HEK293 (cell line): ENCODE measurements around the gene DNAJC13.

ENCODE experiments used
- CTCF ChIA-PET: fragments of 350-600 bp; formaldehyde crosslinking; extraction: SDS; loops from one replicate; lab custom pipeline; 2021; ENCODE audit warnings: antibody characterized with exemption; lab: Yijun Ruan, JAX
- POLR2A ChIA-PET: fragments of 300-600 bp; formaldehyde crosslinking; extraction: SDS; loops from one replicate; lab custom pipeline; 2020; ENCODE audit warnings: antibody characterized with exemption, inconsistent platforms; lab: Yijun Ruan, JAX
- H3K27ac ChIP-seq: fragments of 200-500 bp; sonication (Bioruptor generic); 2 replicates; pipeline ENCODE4 v1.5.1; 2014; ENCODE audit warnings: low read depth, low read length, control low read depth, inconsistent platforms; ENCODE audit errors: extremely low read depth
- H3K36me3 ChIP-seq, 2 experiments: fragments of 200-500 bp in 1 of 2; sonication (Bioruptor generic) in 1 of 2; 1 replicate in 1 of 2; 2 replicates in 1 of 2; pipeline ENCODE4 v1.5.1; 2014 to 2017; ENCODE audit warnings: inconsistent platforms in 2 of 2, low read length in 2 of 2; ENCODE audit not compliant: control insufficient read depth in 2 of 2, insufficient read depth in 1 of 2
- H3K4me1 ChIP-seq: fragments of 200-500 bp; sonication (Bioruptor generic); 2 replicates; pipeline ENCODE4 v1.5.1; 2014; ENCODE audit warnings: mild to moderate bottlenecking, low read length, inconsistent platforms; ENCODE audit not compliant: control insufficient read depth, insufficient read depth
- H3K4me3 ChIP-seq: 2 replicates; pipeline ENCODE4 v1.5.1; 2011; ENCODE audit warnings: low read depth, mild to moderate bottlenecking, control low read depth, low read length, moderate library complexity
- H3K9me3 ChIP-seq: fragments of 200-500 bp; sonication (Bioruptor generic); 2 replicates; pipeline ENCODE4 v1.5.1; 2014; ENCODE audit warnings: low read depth, low read length, inconsistent platforms; ENCODE audit not compliant: control insufficient read depth, insufficient read depth
- AEBP2 ChIP-seq: fragments of 450-650 bp; formaldehyde crosslinking; IDR thresholded peaks from 2 replicates; pipeline ENCODE4 v1.5.1; 2016; ENCODE audit warnings: missing biosample characterization, missing genetic modification characterization, borderline replicate concordance
- ATF2 ChIP-seq: fragments of 450-650 bp; formaldehyde crosslinking; IDR thresholded peaks from 2 replicates; pipeline ENCODE4 v1.5.1; 2016; ENCODE audit warnings: missing biosample characterization, missing genetic modification characterization, low read depth
- BCL11A ChIP-seq: fragments of 450-650 bp; formaldehyde crosslinking; IDR thresholded peaks from 2 replicates; pipeline ENCODE4 v1.5.1; 2016; ENCODE audit warnings: low read depth, missing biosample characterization, missing genetic modification characterization
- BCL6B ChIP-seq: fragments of 450-650 bp; formaldehyde crosslinking; IDR thresholded peaks from 2 replicates; pipeline ENCODE4 v1.5.1; 2017; ENCODE audit warnings: missing biosample characterization, missing genetic modification characterization
- HOXD13 ChIP-seq: sonication (generic); formaldehyde crosslinking; IDR thresholded peaks from 2 replicates; pipeline ENCODE4 v1.8.0; 2022; ENCODE audit warnings: missing genetic modification reagents, borderline replicate concordance
- PRDM2 ChIP-seq: fragments of 450-650 bp; formaldehyde crosslinking; IDR thresholded peaks from 2 replicates; pipeline ENCODE4 v1.5.1; 2016; ENCODE audit warnings: missing biosample characterization, missing genetic modification characterization, borderline replicate concordance
- ZBTB10 ChIP-seq: fragments of 450-650 bp; formaldehyde crosslinking; IDR thresholded peaks from 2 replicates; pipeline ENCODE4 v1.5.1; 2016; ENCODE audit warnings: missing biosample characterization, missing genetic modification characterization
- ZFHX2 ChIP-seq: fragments of 450-650 bp; formaldehyde crosslinking; conservative IDR thresholded peaks from 2 replicates; pipeline ENCODE4 v1.5.1; 2016; ENCODE audit warnings: missing biosample characterization, missing genetic modification characterization
- ZNF121 ChIP-seq: fragments of 450-650 bp; formaldehyde crosslinking; IDR thresholded peaks from 2 replicates; pipeline ENCODE4 v1.5.1; 2016; ENCODE audit warnings: missing biosample characterization, missing genetic modification characterization
- ZNF510 ChIP-seq: fragments of 450-650 bp; formaldehyde crosslinking; IDR thresholded peaks from 2 replicates; pipeline ENCODE4 v1.5.1; 2018; ENCODE audit warnings: mild to moderate bottlenecking, missing genetic modification characterization, missing biosample characterization; ENCODE audit not compliant: insufficient replicate concordance
- ZNF529 ChIP-seq: fragments of 450-650 bp; formaldehyde crosslinking; IDR thresholded peaks from 2 replicates; pipeline ENCODE4 v1.5.1; 2017; ENCODE audit warnings: missing genetic modification characterization, missing biosample characterization; ENCODE audit not compliant: insufficient replicate concordance
- ZNF571 ChIP-seq: fragments of 450-650 bp; formaldehyde crosslinking; IDR thresholded peaks from 2 replicates; pipeline ENCODE4 v1.5.0; 2017; ENCODE audit warnings: missing biosample characterization, missing genetic modification characterization

Gene DNAJC13

GRCh38 chr3:132394320-132394719, 23.0 kb upstream of the DNAJC13 start (continued):
- no peak for TF ChIP-seq ZNF510

- H3K27ac ChIP-seq: no peak overlapping the region
- ChIA-PET POLR2A (interaction anchor here (0.7 kb wide), 1 partner anchor 27 kb away, joined by 3 read pairs; no protein-coding TSS in a partner anchor), CTCF (interaction anchor here (8.0 kb wide), 1 partner anchor 43 kb away, joined by 136 read pairs; no protein-coding TSS in a partner anchor)
- no peaks in the 10 kb centered on the region for H3K4me1 ChIP-seq
- H3K36me3 ChIP-seq: no peaks in the 10 kb centered on the region
- H3K9me3 ChIP-seq: no peaks in the 10 kb centered on the region
- TF ChIP-seq ZNF529 (tag by site-specific recombination) (no peak), BCL11A (tag by site-specific recombination) (no peak), ZBTB10 (no peak), ZNF121 (no peak), BCL6B (tag by site-specific recombination) (no peak), ATF2 (no peak), HOXD13 (no peak), PRDM2 (tag by site-specific recombination) (no peak), AEBP2 (no peak), ZFHX2 (tag by site-specific recombination) (no peak), ZNF571 (tag by site-specific recombination) (no peak)
- H3K4me3 ChIP-seq: no peak overlapping the region
Measured at GRCh38 chr3:132395126-132395525, 22.2 kb upstream of the DNAJC13 start.
